ENCODE data around the gene CCDC197. TPM values are rescaled to one million over a fixed set of nuclear protein-coding genes. Genes with fewer than 3 reads are reported as not detected.

The CCDC197 gene
- polyA plus RNA-seq, 1 donor from 2014 or later = not detected

GRCh38 chr14:94043756-94044475 is 46.8 kb downstream of the CCDC197 start:
- TF ChIP-seq CTCF (IDR thresholded peaks at IDR 0.05; ENCODE audit: poor library complexity, severe bottlenecking) (no peak), MXI1 (conservative IDR thresholded peaks at IDR 0.05; ENCODE audit: poor library complexity, severe bottlenecking) (no peak), EZH2 (IDR thresholded peaks at IDR 0.05; ENCODE audit: borderline replicate concordance, insufficient read depth, low read length, poor library complexity, severe bottlenecking) (no peak), POLR2AphosphoS5 (IDR thresholded peaks at IDR 0.05) (no peak)
- TF ChIP-seq, protein P1, sequence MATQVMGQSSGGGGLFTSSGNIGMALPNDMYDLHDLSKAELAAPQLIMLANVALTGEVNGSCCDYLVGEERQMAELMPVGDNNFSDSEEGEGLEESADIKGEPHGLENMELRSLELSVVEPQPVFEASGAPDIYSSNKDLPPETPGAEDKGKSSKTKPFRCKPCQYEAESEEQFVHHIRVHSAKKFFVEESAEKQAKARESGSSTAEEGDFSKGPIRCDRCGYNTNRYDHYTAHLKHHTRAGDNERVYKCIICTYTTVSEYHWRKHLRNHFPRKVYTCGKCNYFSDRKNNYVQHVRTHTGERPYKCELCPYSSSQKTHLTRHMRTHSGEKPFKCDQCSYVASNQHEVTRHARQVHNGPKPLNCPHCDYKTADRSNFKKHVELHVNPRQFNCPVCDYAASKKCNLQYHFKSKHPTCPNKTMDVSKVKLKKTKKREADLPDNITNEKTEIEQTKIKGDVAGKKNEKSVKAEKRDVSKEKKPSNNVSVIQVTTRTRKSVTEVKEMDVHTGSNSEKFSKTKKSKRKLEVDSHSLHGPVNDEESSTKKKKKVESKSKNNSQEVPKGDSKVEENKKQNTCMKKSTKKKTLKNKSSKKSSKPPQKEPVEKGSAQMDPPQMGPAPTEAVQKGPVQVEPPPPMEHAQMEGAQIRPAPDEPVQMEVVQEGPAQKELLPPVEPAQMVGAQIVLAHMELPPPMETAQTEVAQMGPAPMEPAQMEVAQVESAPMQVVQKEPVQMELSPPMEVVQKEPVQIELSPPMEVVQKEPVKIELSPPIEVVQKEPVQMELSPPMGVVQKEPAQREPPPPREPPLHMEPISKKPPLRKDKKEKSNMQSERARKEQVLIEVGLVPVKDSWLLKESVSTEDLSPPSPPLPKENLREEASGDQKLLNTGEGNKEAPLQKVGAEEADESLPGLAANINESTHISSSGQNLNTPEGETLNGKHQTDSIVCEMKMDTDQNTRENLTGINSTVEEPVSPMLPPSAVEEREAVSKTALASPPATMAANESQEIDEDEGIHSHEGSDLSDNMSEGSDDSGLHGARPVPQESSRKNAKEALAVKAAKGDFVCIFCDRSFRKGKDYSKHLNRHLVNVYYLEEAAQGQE (IDR thresholded peaks at IDR 0.05; ENCODE audit: borderline replicate concordance) = no peak
- Histone ChIP-seq H2AFZ (ENCODE audit: low read depth, low read length) (no peak overlapping the region), H3K4me2 (ENCODE audit: low read length) (no peak overlapping the region), H3K36me3 (ENCODE audit: insufficient read depth, low read length) (peaks cover 5% of the 10 kb centered on the region), H3K27ac (ENCODE audit: low read length) (no peak overlapping the region), H3F3A (ENCODE audit: insufficient read depth, low read length, poor library complexity, severe bottlenecking) (no peaks in the 10 kb centered on the region), H3K27me3 (ENCODE audit: insufficient read depth, low read depth, low read length) (no peaks in the 10 kb centered on the region), H3K79me2 (replicated peaks; ENCODE audit: insufficient read depth, low read length) (no peaks in the 10 kb centered on the region), H3K4me3 (ENCODE audit: low read length) (no peak overlapping the region), H4K20me1 (ENCODE audit: insufficient read depth) (no peaks in the 10 kb centered on the region), H3K9ac (ENCODE audit: low read length) (no peak overlapping the region), H3K9me2 (ENCODE audit: insufficient read depth, low read length) (no peaks in the 10 kb centered on the region), H3K9me3 (ENCODE audit: low read length) (no peaks in the 10 kb centered on the region)

GRCh38 chr14:94044476-94045091 is 47.5 kb downstream of the CCDC197 start:
- Histone ChIP-seq H3K4me3 (ENCODE audit: low read length) (no peak overlapping the region), H3K9me3 (ENCODE audit: low read length) (no peaks in the 10 kb centered on the region), H3K9ac (ENCODE audit: low read length) (no peak overlapping the region), H3K27ac (ENCODE audit: low read length) (no peak overlapping the region), H3K4me2 (ENCODE audit: low read length) (no peak overlapping the region), H3K79me2 (replicated peaks; ENCODE audit: insufficient read depth, low read length) (no peaks in the 10 kb centered on the region), H2AFZ (ENCODE audit: low read depth, low read length) (no peak overlapping the region), H3K36me3 (ENCODE audit: insufficient read depth, low read length) (peaks cover 9% of the 10 kb centered on the region), H4K20me1 (ENCODE audit: insufficient read depth) (no peaks in the 10 kb centered on the region), H3F3A (ENCODE audit: insufficient read depth, low read length, poor library complexity, severe bottlenecking) (no peaks in the 10 kb centered on the region), H3K9me2 (ENCODE audit: insufficient read depth, low read length) (no peaks in the 10 kb centered on the region), H3K27me3 (ENCODE audit: insufficient read depth, low read depth, low read length) (no peaks in the 10 kb centered on the region)
- TF ChIP-seq, protein P1 (IDR thresholded peaks at IDR 0.05; ENCODE audit: borderline replicate concordance) = no peak
- TF ChIP-seq CTCF (IDR thresholded peaks at IDR 0.05; ENCODE audit: poor library complexity, severe bottlenecking) (no peak), TAF1 (IDR thresholded peaks at IDR 0.05; ENCODE audit: low read depth) (no peak), EP300 (conservative IDR thresholded peaks at IDR 0.05; ENCODE audit: poor library complexity, severe bottlenecking) (no peak), MXI1 (conservative IDR thresholded peaks at IDR 0.05; ENCODE audit: poor library complexity, severe bottlenecking) (no peak), RAD21 (conservative IDR thresholded peaks at IDR 0.05) (no peak), POLR2AphosphoS5 (IDR thresholded peaks at IDR 0.05) (no peak), EZH2 (IDR thresholded peaks at IDR 0.05; ENCODE audit: borderline replicate concordance, insufficient read depth, low read length, poor library complexity, severe bottlenecking) (no peak)

Data from neural cell (in vitro differentiated cells).